Hepatocyte (in vitro differentiated cells): Measurements from ENCODE around the gene TMEM52B.

Source experiments
- EZH2 ChIP-seq: fragments of 200-600 bp; sonication (generic); IDR thresholded peaks from 2 replicates; pipeline ENCODE4 v1.6.1; 2016; ENCODE audit warnings: antibody characterized with exemption, mild to moderate bottlenecking, borderline replicate concordance
- EZH2phosphoT487 ChIP-seq: fragments of 200-600 bp; sonication (generic); IDR thresholded peaks from one replicate; pipeline ENCODE4 v1.6.1; 2018; ENCODE audit warnings: antibody characterized with exemption, mild to moderate bottlenecking, low read depth, moderate library complexity; ENCODE audit not compliant: unreplicated experiment, severe bottlenecking
- TF ChIP-seq, protein P1 (sequence below): fragments of 200-600 bp; sonication (generic); IDR thresholded peaks from 2 replicates; pipeline ENCODE4 v1.5.1; 2016; ENCODE audit warnings: antibody characterized with exemption, mild to moderate bottlenecking; ENCODE audit not compliant: poor library complexity

DNA sequence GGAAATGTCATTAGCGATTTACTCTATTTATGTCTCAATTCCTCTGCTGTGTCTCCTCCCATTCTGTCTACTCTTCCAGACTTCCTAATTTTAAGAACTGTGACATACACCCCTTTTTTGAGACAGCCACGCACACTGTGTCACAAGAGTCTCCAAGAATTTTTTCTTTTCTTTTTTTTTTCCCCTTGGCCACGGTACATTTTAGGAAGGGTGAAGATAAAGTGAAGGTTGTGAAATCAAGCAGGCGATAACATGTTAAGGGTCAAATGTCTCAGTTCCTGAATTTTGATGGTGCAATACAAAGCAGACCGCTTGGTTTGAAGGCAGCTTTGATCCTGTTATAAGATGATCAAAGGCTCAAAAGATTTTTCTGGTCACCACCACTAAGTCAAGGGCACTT lies 11.2 kb upstream of the TMEM52B start:
- TF ChIP-seq, protein P1, sequence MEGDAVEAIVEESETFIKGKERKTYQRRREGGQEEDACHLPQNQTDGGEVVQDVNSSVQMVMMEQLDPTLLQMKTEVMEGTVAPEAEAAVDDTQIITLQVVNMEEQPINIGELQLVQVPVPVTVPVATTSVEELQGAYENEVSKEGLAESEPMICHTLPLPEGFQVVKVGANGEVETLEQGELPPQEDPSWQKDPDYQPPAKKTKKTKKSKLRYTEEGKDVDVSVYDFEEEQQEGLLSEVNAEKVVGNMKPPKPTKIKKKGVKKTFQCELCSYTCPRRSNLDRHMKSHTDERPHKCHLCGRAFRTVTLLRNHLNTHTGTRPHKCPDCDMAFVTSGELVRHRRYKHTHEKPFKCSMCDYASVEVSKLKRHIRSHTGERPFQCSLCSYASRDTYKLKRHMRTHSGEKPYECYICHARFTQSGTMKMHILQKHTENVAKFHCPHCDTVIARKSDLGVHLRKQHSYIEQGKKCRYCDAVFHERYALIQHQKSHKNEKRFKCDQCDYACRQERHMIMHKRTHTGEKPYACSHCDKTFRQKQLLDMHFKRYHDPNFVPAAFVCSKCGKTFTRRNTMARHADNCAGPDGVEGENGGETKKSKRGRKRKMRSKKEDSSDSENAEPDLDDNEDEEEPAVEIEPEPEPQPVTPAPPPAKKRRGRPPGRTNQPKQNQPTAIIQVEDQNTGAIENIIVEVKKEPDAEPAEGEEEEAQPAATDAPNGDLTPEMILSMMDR, result no peak
- TF ChIP-seq EZH2, result no peak
- no peak for TF ChIP-seq EZH2phosphoT487
